Lung (tissue), 16 donors: Measurements from ENCODE around the gene SOX5. TPM values are rescaled to one million over a fixed set of nuclear protein-coding genes. Genes with fewer than 3 reads are reported as not detected.

Source experiments
- ATAC-seq: fragments of 200-7000 bp; cut with Tn5 transposase; one replicate; pipeline ENCODE4 v1.9.1; 2020; ENCODE audit warnings: moderate number of reproducible peaks; ENCODE audit not compliant: insufficient read depth, low FRiP score
- DNase-seq, 3 donors: peaks; one replicate each; pipeline ENCODE4 v3.0.0-alpha.2; 2013 to 2017
- H3K27ac ChIP-seq, 2 donors: one replicate each; pipeline ENCODE4 v1.5.1; 2013; ENCODE audit warnings: mild to moderate bottlenecking in 2 of 2, moderate library complexity in 2 of 2, control low read depth in 1 of 2, inconsistent platforms in 1 of 2, low read depth in 1 of 2, low read length in 1 of 2
- H3K27me3 ChIP-seq, 3 donors: one replicate each; pipeline ENCODE4 v1.5.1; 2013; ENCODE audit warnings: low read length in 2 of 3; ENCODE audit not compliant: control insufficient read depth in 3 of 3, insufficient read depth in 3 of 3
- H3K36me3 ChIP-seq, 4 donors: one replicate each; pipeline ENCODE4 v1.5.1; 2013; ENCODE audit warnings: low read length in 4 of 4, mild to moderate bottlenecking in 1 of 4, moderate library complexity in 1 of 4; ENCODE audit not compliant: control insufficient read depth in 4 of 4, insufficient read depth in 4 of 4
- H3K4me1 ChIP-seq, 5 donors: one replicate each; pipeline ENCODE4 v1.5.1; 2013; ENCODE audit warnings: low read length in 5 of 5, mild to moderate bottlenecking in 2 of 5, moderate library complexity in 1 of 5; ENCODE audit not compliant: control insufficient read depth in 5 of 5, insufficient read depth in 5 of 5
- H3K4me3 ChIP-seq: one replicate; pipeline ENCODE4 v1.5.1; 2013; ENCODE audit warnings: mild to moderate bottlenecking, control low read depth, moderate library complexity
- H3K9ac ChIP-seq, 2 donors: one replicate each; pipeline ENCODE4 v1.5.1; 2013; ENCODE audit warnings: low read length in 2 of 2, control low read depth in 1 of 2; ENCODE audit not compliant: insufficient read depth in 1 of 2
- H3K9me3 ChIP-seq, 4 donors: one replicate each; pipeline ENCODE4 v1.5.1; 2013; ENCODE audit warnings: low read length in 3 of 4, mild to moderate bottlenecking in 1 of 4, moderate library complexity in 1 of 4; ENCODE audit not compliant: control insufficient read depth in 4 of 4, insufficient read depth in 3 of 4
- CTCF ChIP-seq: IDR thresholded peaks from 2 replicates; pipeline ENCODE4 v1.5.1; 2012; ENCODE audit warnings: mild to moderate bottlenecking; ENCODE audit errors: control extremely low read depth, extremely low read depth
- WGBS, 2 donors: extraction: QIAGEN DNeasy Blood & Tissue Kit; methylation state at CpG; one replicate each; pipeline ENCODE4 v1.1.7; 2013; 5-methylcytosine and 5-hydroxymethylcytosine counted together
- long read RNA-seq, 5 donors: transcript quantifications; one replicate each; lab custom pipeline, GENCODE V29; 2026
- polyA plus RNA-seq, 2 donors: library from polyadenylated mRNA; stranded (reverse); fragments of 200-250 nt; gene quantifications; one replicate each; pipeline ENCODE4 v1.2.1, GENCODE V29; 2013
- total RNA-seq, 2 donors: library from RNA; depleted of rRNA in 1 of 2; stranded (reverse); fragments of >200 nt in 1 of 2; gene quantifications; one replicate each; pipeline ENCODE4 v1.2.1, GENCODE V29; 2014 to 2021
- donor health status: control.
- donor health status: control.
- donor health status: Bipolar disorder and iron deficiency.
- donor health status: healthy.
- donor health status: DM: yes; HTN: yes; CAD: no.

The SOX5 gene
- total RNA-seq (10 to 100 TPM; 13.0 to 71.4 TPM), polyA plus RNA-seq (1 to 10 TPM; 1.0 to 1.5 TPM)
- long read RNA-seq, donor 1, result 0 reads
- long read RNA-seq, donor 2, full-length matches to known transcripts, result 1 of 1 reads
- long read RNA-seq, donor 2, partial matches to known transcripts, result 0 of 1 reads
- long read RNA-seq, donor 2, other reads (novel, unspliced or antisense), result 0 of 1 reads
- long read RNA-seq, donor 3, result 0 reads
- long read RNA-seq, donor 4, result 0 reads
- long read RNA-seq, donor 5, result 0 reads

- peak within 1 kb of the TSS; percentile 48 to 50 for H3K9ac ChIP-seq
- no peaks in the 10 kb centered on the region for H3K27me3 ChIP-seq
- WGBS, 2 donors, result 4% methylated on average over 13 of the region's 13 CpGs
- peak; percentile 62 to 76 (median 67) for DNase-seq
- H3K9me3 ChIP-seq, result no peaks in the 10 kb centered on the region
- H3K36me3 ChIP-seq, result no peaks in the 10 kb centered on the region
- H3K4me3 ChIP-seq, result peak within 1 kb of the TSS; percentile 11
- no peak within 1 kb of the TSS for H3K27ac ChIP-seq
- H3K4me1 ChIP-seq, result peaks cover 0 to 20% (median 4%) of the 10 kb centered on the region in 5 donors
- ATAC-seq, result peak; percentile 71
- TF ChIP-seq CTCF, result no peak
These were observed at the start of gene SOX5 for GRCh38 chr12:23949348-23950209. Gene SOX5 (minus strand): TSS chr12:23949670. CDS start chr12:23949601, 69 bp downstream.

GRCh38 chr12:23987046-23987445, 37.6 kb upstream of the SOX5 start:
- no peaks in the 10 kb centered on the region for H3K9me3 ChIP-seq
- no peak overlapping the region for H3K27ac ChIP-seq
- DNase-seq (no peak), ATAC-seq (no peak)
- H3K27me3 ChIP-seq, result no peaks in the 10 kb centered on the region
- 95 to 97% methylated on average over 1 of the region's 1 CpG for WGBS, 2 donors
- TF ChIP-seq CTCF, result no peak
- H3K4me3 ChIP-seq, result no peak overlapping the region
- H3K9ac ChIP-seq, result no peak overlapping the region
- H3K4me1 ChIP-seq, result no peaks in the 10 kb centered on the region
- H3K36me3 ChIP-seq, result no peaks in the 10 kb centered on the region

GRCh38 chr12:23980826-23981225, 31.4 kb upstream of the SOX5 start:
- no peaks in the 10 kb centered on the region for H3K9me3 ChIP-seq
- DNase-seq, result no peak
- no peak for TF ChIP-seq CTCF
- H3K9ac ChIP-seq, result no peak overlapping the region
- H3K27ac ChIP-seq, result no peak overlapping the region
- no peak overlapping the region for H3K4me3 ChIP-seq
- WGBS, 2 donors, result 80 to 84% methylated on average over 3 of the region's 3 CpGs
- no peaks in the 10 kb centered on the region for H3K4me1 ChIP-seq
- H3K36me3 ChIP-seq, result no peaks in the 10 kb centered on the region
- no peak for ATAC-seq
- no peaks in the 10 kb centered on the region for H3K27me3 ChIP-seq
